Measurements from ENCODE around the gene TXNDC5.

DNA sequence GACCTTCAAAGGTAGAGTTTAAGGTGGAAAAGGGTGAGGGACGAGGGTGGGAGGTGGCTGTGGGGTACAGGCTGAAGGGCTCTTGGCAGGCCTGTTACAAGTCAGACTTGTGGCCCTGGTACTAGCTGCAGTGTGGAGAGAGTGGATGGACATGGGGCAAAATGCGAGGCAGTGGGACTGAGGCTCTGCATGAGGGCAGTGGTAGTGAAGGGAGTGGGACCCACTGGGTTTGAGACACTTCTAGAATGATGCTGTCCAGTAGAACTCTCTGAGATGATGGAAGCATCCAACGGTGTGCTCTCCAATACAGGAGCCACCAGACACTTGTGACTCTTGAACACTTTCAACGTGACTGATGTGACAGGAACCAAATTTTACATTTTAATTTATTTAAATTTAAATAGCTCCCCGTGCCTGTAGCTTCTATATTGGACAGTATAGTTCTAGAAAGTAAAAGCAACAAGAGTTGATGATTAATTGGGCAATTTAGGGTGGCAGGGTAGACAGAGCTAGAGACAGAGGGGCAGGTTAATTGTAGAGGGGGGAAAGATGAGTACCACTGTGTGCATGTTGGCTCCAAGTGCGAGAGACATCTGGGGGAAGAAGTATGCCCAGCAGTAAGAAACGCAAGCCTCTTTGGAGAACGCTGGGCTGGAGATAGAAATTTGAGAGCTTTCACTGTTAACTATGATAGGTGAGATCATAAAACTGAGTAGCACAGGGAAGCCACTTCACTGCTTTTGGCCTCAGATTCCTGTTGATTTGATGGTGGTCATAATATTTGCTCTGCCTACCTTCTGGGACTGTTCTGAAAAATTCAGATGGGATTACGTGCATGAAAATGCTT is 77.5 kb downstream of the TXNDC5 start:
- TF ChIP-seq, protein P1, sequence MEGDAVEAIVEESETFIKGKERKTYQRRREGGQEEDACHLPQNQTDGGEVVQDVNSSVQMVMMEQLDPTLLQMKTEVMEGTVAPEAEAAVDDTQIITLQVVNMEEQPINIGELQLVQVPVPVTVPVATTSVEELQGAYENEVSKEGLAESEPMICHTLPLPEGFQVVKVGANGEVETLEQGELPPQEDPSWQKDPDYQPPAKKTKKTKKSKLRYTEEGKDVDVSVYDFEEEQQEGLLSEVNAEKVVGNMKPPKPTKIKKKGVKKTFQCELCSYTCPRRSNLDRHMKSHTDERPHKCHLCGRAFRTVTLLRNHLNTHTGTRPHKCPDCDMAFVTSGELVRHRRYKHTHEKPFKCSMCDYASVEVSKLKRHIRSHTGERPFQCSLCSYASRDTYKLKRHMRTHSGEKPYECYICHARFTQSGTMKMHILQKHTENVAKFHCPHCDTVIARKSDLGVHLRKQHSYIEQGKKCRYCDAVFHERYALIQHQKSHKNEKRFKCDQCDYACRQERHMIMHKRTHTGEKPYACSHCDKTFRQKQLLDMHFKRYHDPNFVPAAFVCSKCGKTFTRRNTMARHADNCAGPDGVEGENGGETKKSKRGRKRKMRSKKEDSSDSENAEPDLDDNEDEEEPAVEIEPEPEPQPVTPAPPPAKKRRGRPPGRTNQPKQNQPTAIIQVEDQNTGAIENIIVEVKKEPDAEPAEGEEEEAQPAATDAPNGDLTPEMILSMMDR (IDR thresholded peaks at IDR 0.05; ENCODE audit: insufficient read depth, low read length), result no peak
- TF ChIP-seq POLR2AphosphoS5 (IDR thresholded peaks at IDR 0.05; ENCODE audit: low read depth) (no peak), GABPA (IDR thresholded peaks at IDR 0.05; ENCODE audit: low read depth) (no peak), SPI1 (IDR thresholded peaks at IDR 0.05; ENCODE audit: borderline replicate concordance, low read depth) (no peak)

Measured in HL-60 (cell line).